CD4-positive, alpha-beta T cell (primary cell): ENCODE measurements around the gene GPR156. TPM values are rescaled to one million over a fixed set of nuclear protein-coding genes. Genes with fewer than 3 reads are reported as not detected.

Experiments used
- ATAC-seq: fragments of 200-7000 bp; cut with Tn5 transposase; one replicate; pipeline ENCODE4 v1.10.0; 2022; ENCODE audit warnings: mild to moderate bottlenecking; ENCODE audit not compliant: poor library complexity
- CTCF ChIA-PET: fragments of 350-600 bp; sonication (Branson Sonifier 250); formaldehyde crosslinking; loops from one replicate; lab custom pipeline; 2021; ENCODE audit warnings: antibody characterized with exemption, inconsistent platforms; lab: Charles Lee
- POLR2A ChIA-PET: fragments of 350-600 bp; sonication (Branson Sonifier 250); formaldehyde crosslinking; loops from one replicate; lab custom pipeline; 2021; ENCODE audit warnings: antibody characterized with exemption, inconsistent platforms; lab: Charles Lee
- DNase-seq, 14 experiments: peaks; one replicate each; pipeline ENCODE4 v3.0.0-alpha.2; 2013 to 2020; ENCODE audit warnings: mixed read lengths in 2 of 14
- H3K27ac ChIP-seq, 2 donors: one replicate each; pipeline versions ENCODE4 v1.5.1 to v1.7.0; 2013; ENCODE audit warnings: low read length in 2 of 2, low read depth in 1 of 2, mild to moderate bottlenecking in 1 of 2
- H3K27me3 ChIP-seq, 2 experiments: 1 replicate in 1 of 2; 2 replicates in 1 of 2; pipeline versions ENCODE4 v1.6.1 to v1.7.0; 2013; ENCODE audit warnings: low read length in 2 of 2, control low read depth in 1 of 2, mild to moderate bottlenecking in 1 of 2, moderate library complexity in 1 of 2; ENCODE audit not compliant: insufficient read depth in 2 of 2, control insufficient read depth in 1 of 2
- H3K36me3 ChIP-seq: one replicate; pipeline ENCODE4 v1.6.1; 2013; ENCODE audit warnings: low read length, control low read depth; ENCODE audit not compliant: insufficient read depth
- H3K4me1 ChIP-seq: one replicate; pipeline ENCODE4 v1.6.1; 2013; ENCODE audit warnings: low read length, control low read depth; ENCODE audit not compliant: insufficient read depth
- H3K4me3 ChIP-seq: one replicate; pipeline ENCODE4 v1.5.1; 2013; ENCODE audit warnings: mild to moderate bottlenecking, low read length, moderate library complexity
- H3K9me3 ChIP-seq, 2 experiments: 1 replicate in 1 of 2; 2 replicates in 1 of 2; pipeline versions ENCODE4 v1.6.1 to v1.7.0; 2013; ENCODE audit warnings: low read length in 2 of 2, mild to moderate bottlenecking in 2 of 2, control low read depth in 1 of 2, moderate library complexity in 1 of 2; ENCODE audit not compliant: control insufficient read depth in 1 of 2, insufficient read depth in 1 of 2
- H3K27ac Mint-ChIP-seq: one replicate; pipeline ENCODE4 v1.8.0; 2020; ENCODE audit warnings: mixed read lengths
- H3K27me3 Mint-ChIP-seq: one replicate; pipeline ENCODE4 v1.8.0; 2021; ENCODE audit warnings: mixed read lengths
- H3K36me3 Mint-ChIP-seq: one replicate; pipeline ENCODE4 v1.8.0; 2021; ENCODE audit warnings: low read depth, mixed read lengths
- H3K4me1 Mint-ChIP-seq: one replicate; pipeline ENCODE4 v1.8.0; 2021; ENCODE audit warnings: low read depth, mixed read lengths
- H3K4me3 Mint-ChIP-seq: one replicate; pipeline ENCODE4 v1.8.0; 2020; ENCODE audit warnings: mild to moderate bottlenecking, mixed read lengths
- H3K9me3 Mint-ChIP-seq: one replicate; pipeline ENCODE4 v1.8.0; 2020; ENCODE audit warnings: mixed read lengths
- CTCF ChIP-seq: fragments of 200-600 bp; IDR thresholded peaks from one replicate; pipeline ENCODE4 v1.8.0; 2022; ENCODE audit warnings: antibody characterized with exemption, mild to moderate bottlenecking
- intact Hi-C, 2 experiments: fragments of 100-400 bp; cut with DNase I in 1 of 2; cut with micrococcal nuclease in 1 of 2; formaldehyde crosslinking; loops; one replicate each; pipeline versions ENCODE4 v1.15.1 to v1.9.0; 2023 to 2025; cut with DNase I, micrococcal nuclease
- total RNA-seq, 174 experiments: library from RNA in 2 of 174; stranded (reverse) in 2 of 174; gene quantifications; one replicate each; pipeline ENCODE4 v1.2.3 and lab custom pipeline; 2021 to 2026

The GPR156 gene
- total RNA-seq, 2 experiments from 2014 or later = 0.17 to 0.27 TPM

- POLR2A ChIA-PET = no interaction called here
- no peak overlapping the region for H3K4me3 Mint-ChIP-seq
- Histone ChIP-seq H3K27ac (no peak overlapping the region), H3K36me3 (no peaks in the 10 kb centered on the region), H3K9me3 (no peaks in the 10 kb centered on the region), H3K4me1 (no peaks in the 10 kb centered on the region), H3K4me3 (no peak overlapping the region), H3K27me3 (no peaks in the 10 kb centered on the region)
- DNase-seq = no peak
- H3K9me3 Mint-ChIP-seq = no peaks in the 10 kb centered on the region
- intact Hi-C loops = no loop called here
- H3K27me3 Mint-ChIP-seq = no peaks in the 10 kb centered on the region
- no peaks in the 10 kb centered on the region for H3K36me3 Mint-ChIP-seq
- CTCF ChIA-PET = no interaction called here
- no peak overlapping the region for H3K27ac Mint-ChIP-seq
- no peak for TF ChIP-seq CTCF
- H3K4me1 Mint-ChIP-seq = no peaks in the 10 kb centered on the region
- no peak for ATAC-seq
Observed at GRCh38 chr3:120192579-120192978, 92.4 kb downstream of the GPR156 start.

GRCh38 chr3:120192159-120192558 lies 92.9 kb downstream of the GPR156 start:
- H3K27me3 Mint-ChIP-seq = no peaks in the 10 kb centered on the region
- ATAC-seq = no peak
- Histone ChIP-seq H3K27ac (no peak overlapping the region), H3K9me3 (no peaks in the 10 kb centered on the region), H3K4me1 (no peaks in the 10 kb centered on the region), H3K27me3 (no peaks in the 10 kb centered on the region), H3K4me3 (no peak overlapping the region), H3K36me3 (no peaks in the 10 kb centered on the region)
- CTCF ChIA-PET = no interaction called here
- intact Hi-C loops = no loop called here
- H3K9me3 Mint-ChIP-seq = no peaks in the 10 kb centered on the region
- H3K36me3 Mint-ChIP-seq = no peaks in the 10 kb centered on the region
- no peaks in the 10 kb centered on the region for H3K4me1 Mint-ChIP-seq
- no peak overlapping the region for H3K27ac Mint-ChIP-seq
- DNase-seq = no peak
- POLR2A ChIA-PET = no interaction called here
- H3K4me3 Mint-ChIP-seq = no peak overlapping the region
- TF ChIP-seq CTCF = no peak

GRCh38 chr3:120182613-120183511 lies 102.2 kb downstream of the GPR156 start:
- no peak for ATAC-seq
- H3K9me3 ChIP-seq = no peaks in the 10 kb centered on the region
- Mint-ChIP-seq H3K27ac (no peak overlapping the region), H3K4me3 (no peak overlapping the region), H3K9me3 (no peaks in the 10 kb centered on the region), H3K27me3 (peaks cover 13% of the 10 kb centered on the region), H3K4me1 (no peaks in the 10 kb centered on the region), H3K36me3 (no peaks in the 10 kb centered on the region)
- intact Hi-C loops = no loop called here
- H3K4me3 ChIP-seq = no peak overlapping the region
- peak in 3 of 14 experiments; percentile 5 to 23 (median 18) for DNase-seq
- CTCF ChIA-PET = no interaction called here
- H3K27ac ChIP-seq = no peak overlapping the region
- no peaks in the 10 kb centered on the region for H3K27me3 ChIP-seq
- no peak for TF ChIP-seq CTCF
- no peaks in the 10 kb centered on the region for H3K4me1 ChIP-seq
- POLR2A ChIA-PET = no interaction called here
- no peaks in the 10 kb centered on the region for H3K36me3 ChIP-seq
